IPS-18c (cell line): ENCODE measurements around the gene MYO3B.
"Not testable (repeated sequence)": the region's sequence is repeated elsewhere in the genome, so short reads cannot be mapped to it uniquely, and the experiment has no call there.

Experiments
- H3K4me3 ChIP-seq: 2 replicates; pipeline ENCODE4 v1.7.0; 2013; ENCODE audit warnings: low read depth, mild to moderate bottlenecking, low read length, moderate library complexity; ENCODE audit not compliant: insufficient read depth
- H3K9me3 ChIP-seq: one replicate; pipeline ENCODE4 v1.6.1; 2013; ENCODE audit warnings: mild to moderate bottlenecking, low read length, moderate library complexity; ENCODE audit not compliant: control insufficient read depth, insufficient read depth

The MYO3B gene

GRCh38 chr2:170261566-170261965, 83.6 kb downstream of the MYO3B start:
- H3K9me3 ChIP-seq, result no peaks in the 10 kb centered on the region
- no peak overlapping the region for H3K4me3 ChIP-seq

GRCh38 chr2:170262343-170262742, 84.4 kb downstream of the MYO3B start:
- no peaks in the 10 kb centered on the region for H3K9me3 ChIP-seq
- no peak overlapping the region for H3K4me3 ChIP-seq

- Histone ChIP-seq H3K4me3 (no peak overlapping the region), H3K9me3 (no peaks in the 10 kb centered on the region)
Measured at GRCh38 chr2:170262806-170263205, 84.9 kb downstream of the MYO3B start.

GRCh38 chr2:170263728-170264521, 86.0 kb downstream of the MYO3B start:
- H3K9me3 ChIP-seq, H3K4me3 ChIP-seq: not testable (repeated sequence)

- no peak overlapping the region for H3K4me3 ChIP-seq
- no peaks in the 10 kb centered on the region for H3K9me3 ChIP-seq
Measured at GRCh38 chr2:170264522-170264860, 86.5 kb downstream of the MYO3B start.

- Histone ChIP-seq H3K9me3 (no peaks in the 10 kb centered on the region), H3K4me3 (no peak overlapping the region)
Measured at GRCh38 chr2:170264865-170265264, 86.9 kb downstream of the MYO3B start.

- Histone ChIP-seq H3K4me3 (no peak overlapping the region), H3K9me3 (no peaks in the 10 kb centered on the region)
Measured at GRCh38 chr2:170265321-170265720, 87.4 kb downstream of the MYO3B start.

GRCh38 chr2:170266358-170266757, 88.4 kb downstream of the MYO3B start:
- no peaks in the 10 kb centered on the region for H3K9me3 ChIP-seq
- no peak overlapping the region for H3K4me3 ChIP-seq

- no peaks in the 10 kb centered on the region for H3K9me3 ChIP-seq
- H3K4me3 ChIP-seq, result no peak overlapping the region
Measured at GRCh38 chr2:170267071-170267470, 89.1 kb downstream of the MYO3B start.

- Histone ChIP-seq H3K4me3 (no peak overlapping the region), H3K9me3 (no peaks in the 10 kb centered on the region)
Measured at GRCh38 chr2:170270278-170270864, 92.4 kb downstream of the MYO3B start.

- no peaks in the 10 kb centered on the region for H3K9me3 ChIP-seq
- H3K4me3 ChIP-seq, result no peak overlapping the region
Measured at GRCh38 chr2:170271340-170271739, 93.4 kb downstream of the MYO3B start.

- H3K4me3 ChIP-seq, result no peak overlapping the region
- no peaks in the 10 kb centered on the region for H3K9me3 ChIP-seq
Measured at GRCh38 chr2:170276056-170276455, 98.1 kb downstream of the MYO3B start.

GRCh38 chr2:170276925-170277629, 99.1 kb downstream of the MYO3B start:
- Histone ChIP-seq H3K9me3 (no peaks in the 10 kb centered on the region), H3K4me3 (no peak overlapping the region)

GRCh38 chr2:170277951-170278350, 100.0 kb downstream of the MYO3B start:
- no peak overlapping the region for H3K4me3 ChIP-seq
- H3K9me3 ChIP-seq, result no peaks in the 10 kb centered on the region

GRCh38 chr2:170279615-170280014, 101.7 kb downstream of the MYO3B start:
- not testable (repeated sequence) for H3K9me3 ChIP-seq

GRCh38 chr2:170282851-170283250, 104.9 kb downstream of the MYO3B start:
- Histone ChIP-seq H3K9me3 (no peaks in the 10 kb centered on the region), H3K4me3 (no peak overlapping the region)

More at GRCh38 chr2:170279615-170280014, 101.7 kb downstream of the MYO3B start:
- H3K4me3 ChIP-seq, result not testable (repeated sequence)

GRCh38 chr2:170284205-170284604, 106.3 kb downstream of the MYO3B start:
- Histone ChIP-seq H3K9me3 (no peaks in the 10 kb centered on the region), H3K4me3 (no peak overlapping the region; the same call in 1 of the 2 replicates)

GRCh38 chr2:170288859-170289258, 110.9 kb downstream of the MYO3B start:
- H3K9me3 ChIP-seq, result no peaks in the 10 kb centered on the region
- no peak overlapping the region for H3K4me3 ChIP-seq
